MM.1S (cell line): ENCODE results near the gene CABP7.
A peak's percentile ranks its signal among the peaks of the same experiment; 100 is the strongest.

Experiments used
- DNase-seq: peaks from one replicate; pipeline ENCODE4 v3.0.0-alpha.2; 2015
- H2AFZ ChIP-seq: fragments of 300-600 bp; sonication (generic); 2 replicates; pipeline ENCODE4 v1.6.0; 2016; ENCODE audit warnings: antibody characterized with exemption, low read length
- H3F3A ChIP-seq: fragments of 300-600 bp; sonication (generic); 2 replicates; pipeline ENCODE4 v1.6.1; 2016; ENCODE audit warnings: mild to moderate bottlenecking, antibody characterized with exemption, low read length, moderate library complexity, mixed read lengths; ENCODE audit not compliant: insufficient read depth
- H3K27ac ChIP-seq: fragments of 300-600 bp; sonication (generic); 2 replicates; pipeline ENCODE4 v1.5.1; 2016; ENCODE audit warnings: mild to moderate bottlenecking, low read length
- H3K27me3 ChIP-seq: fragments of 300-600 bp; sonication (generic); replicated peaks from 2 replicates; pipeline ENCODE4 v1.6.0; 2016; ENCODE audit warnings: low read length; ENCODE audit not compliant: insufficient read depth
- H3K36me3 ChIP-seq: fragments of 300-600 bp; sonication (generic); replicated peaks from 2 replicates; pipeline ENCODE4 v1.6.1; 2016; ENCODE audit warnings: mild to moderate bottlenecking, low read length, mixed read lengths; ENCODE audit not compliant: insufficient read depth
- H3K4me1 ChIP-seq: fragments of 300-600 bp; sonication (generic); 2 replicates; pipeline ENCODE4 v1.6.1; 2016; ENCODE audit warnings: low read length, mixed read lengths
- H3K4me2 ChIP-seq: fragments of 300-600 bp; sonication (generic); 2 replicates; pipeline ENCODE4 v1.6.0; 2016; ENCODE audit warnings: low read depth, low read length
- H3K4me3 ChIP-seq: fragments of 300-600 bp; sonication (generic); 2 replicates; pipeline ENCODE4 v1.5.1; 2016; ENCODE audit warnings: low read length, mixed read lengths
- H3K79me2 ChIP-seq: fragments of 300-600 bp; sonication (generic); 2 replicates; pipeline ENCODE4 v1.6.1; 2016; ENCODE audit warnings: mixed run types, low read length, mixed read lengths
- H3K9ac ChIP-seq: fragments of 300-600 bp; sonication (generic); 2 replicates; pipeline ENCODE4 v1.6.1; 2016; ENCODE audit warnings: low read length, mixed read lengths
- H3K9me2 ChIP-seq: fragments of 300-600 bp; sonication (generic); replicated peaks from 2 replicates; pipeline ENCODE4 v1.6.1; 2016; ENCODE audit warnings: mild to moderate bottlenecking, low read length, mixed read lengths; ENCODE audit not compliant: insufficient read depth
- H3K9me3 ChIP-seq: fragments of 300-600 bp; sonication (generic); replicated peaks from 2 replicates; pipeline ENCODE4 v1.6.1; 2016; ENCODE audit warnings: mild to moderate bottlenecking, low read length, mixed read lengths; ENCODE audit not compliant: insufficient read depth
- H4K20me1 ChIP-seq: fragments of 300-600 bp; sonication (generic); 2 replicates; pipeline ENCODE4 v1.6.1; 2016; ENCODE audit warnings: mild to moderate bottlenecking, low read length, moderate library complexity, mixed read lengths; ENCODE audit not compliant: insufficient read depth
- EZH2 ChIP-seq: fragments of 300-600 bp; sonication (generic); optimal IDR thresholded peaks from 2 replicates; pipeline ENCODE3; 2017; ENCODE audit warnings: low read depth, mild to moderate bottlenecking, antibody characterized with exemption, low read length, mixed read lengths
- EZH2phosphoT487 ChIP-seq: fragments of 300-600 bp; sonication (generic); IDR thresholded peaks from 2 replicates; pipeline ENCODE4 v1.6.1; 2018; ENCODE audit warnings: antibody characterized with exemption, low read length
- TF ChIP-seq, protein P1 (sequence below): fragments of 300-600 bp; sonication (generic); IDR thresholded peaks from 2 replicates; pipeline ENCODE4 v1.5.1; 2016; ENCODE audit warnings: antibody characterized with exemption, low read length, mixed read lengths

The CABP7 gene

DNA sequence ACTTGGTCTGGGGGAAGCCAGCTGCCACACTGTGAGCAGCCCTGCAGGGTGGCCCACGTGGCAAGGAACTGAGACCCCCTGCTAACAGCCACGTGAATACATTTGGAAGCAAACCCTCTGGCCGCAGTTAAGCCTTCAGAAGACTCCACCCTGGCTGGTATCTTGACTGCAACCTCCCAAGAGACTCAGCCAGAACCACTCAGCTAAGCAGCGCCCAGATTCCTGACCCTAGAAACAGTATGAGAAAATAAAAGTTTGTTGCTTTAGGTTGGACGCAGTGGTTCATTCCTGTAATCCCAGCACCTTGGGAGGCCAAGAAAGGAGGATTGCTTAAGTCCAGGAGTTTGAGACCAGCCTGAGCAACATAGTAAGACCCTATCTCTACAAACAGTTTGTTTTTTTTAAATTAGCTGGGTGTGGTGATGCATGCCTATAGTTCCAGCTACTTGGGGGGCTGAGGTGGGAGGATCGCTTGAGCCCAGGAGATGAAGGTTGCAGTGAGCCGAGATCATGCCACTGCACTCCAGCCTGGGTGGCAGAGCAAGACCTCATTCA lies 38.3 kb downstream of the CABP7 start:
- H4K20me1 ChIP-seq, result no peaks in the 10 kb centered on the region
- H3K9me2 ChIP-seq, result no peaks in the 10 kb centered on the region
- no peak for TF ChIP-seq EZH2
- no peak overlapping the region for H3K27ac ChIP-seq
- H3K9ac ChIP-seq, result no peak overlapping the region
- no peaks in the 10 kb centered on the region for H3K79me2 ChIP-seq
- no peaks in the 10 kb centered on the region for H3K36me3 ChIP-seq
- no peaks in the 10 kb centered on the region for H3F3A ChIP-seq
- H3K4me2 ChIP-seq, result no peak overlapping the region
- no peaks in the 10 kb centered on the region for H3K27me3 ChIP-seq
- no peak overlapping the region for H3K4me3 ChIP-seq
- DNase-seq, result no peak
- no peaks in the 10 kb centered on the region for H3K9me3 ChIP-seq
- no peaks in the 10 kb centered on the region for H3K4me1 ChIP-seq
- H2AFZ ChIP-seq, result no peak overlapping the region

DNA sequence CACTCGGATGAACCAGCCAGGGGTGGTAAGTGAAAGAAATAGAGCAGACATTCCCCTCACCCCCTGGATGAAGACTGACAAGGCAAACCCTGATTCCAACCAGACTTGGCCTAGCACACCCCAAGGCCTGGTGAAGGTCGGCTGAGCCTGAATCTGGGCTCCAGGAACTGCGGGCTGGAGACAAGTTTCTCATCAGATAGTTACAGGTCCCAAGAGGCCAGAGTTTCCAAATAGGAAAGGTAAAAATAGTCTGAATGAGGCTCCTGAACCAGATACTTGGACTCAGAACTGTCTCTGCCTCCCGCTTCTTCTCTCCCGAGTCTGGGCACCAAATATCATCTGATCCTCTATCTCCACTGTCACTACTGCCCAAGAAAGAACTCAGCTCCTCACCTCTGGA lies 39.2 kb downstream of the CABP7 start:
- H3K9me2 ChIP-seq, result no peaks in the 10 kb centered on the region
- no peaks in the 10 kb centered on the region for H3K27me3 ChIP-seq
- no peak overlapping the region for H3K9ac ChIP-seq
- H3F3A ChIP-seq, result no peaks in the 10 kb centered on the region
- no peaks in the 10 kb centered on the region for H3K79me2 ChIP-seq
- H3K36me3 ChIP-seq, result no peaks in the 10 kb centered on the region
- H3K4me2 ChIP-seq, result no peak overlapping the region
- TF ChIP-seq, protein P1, sequence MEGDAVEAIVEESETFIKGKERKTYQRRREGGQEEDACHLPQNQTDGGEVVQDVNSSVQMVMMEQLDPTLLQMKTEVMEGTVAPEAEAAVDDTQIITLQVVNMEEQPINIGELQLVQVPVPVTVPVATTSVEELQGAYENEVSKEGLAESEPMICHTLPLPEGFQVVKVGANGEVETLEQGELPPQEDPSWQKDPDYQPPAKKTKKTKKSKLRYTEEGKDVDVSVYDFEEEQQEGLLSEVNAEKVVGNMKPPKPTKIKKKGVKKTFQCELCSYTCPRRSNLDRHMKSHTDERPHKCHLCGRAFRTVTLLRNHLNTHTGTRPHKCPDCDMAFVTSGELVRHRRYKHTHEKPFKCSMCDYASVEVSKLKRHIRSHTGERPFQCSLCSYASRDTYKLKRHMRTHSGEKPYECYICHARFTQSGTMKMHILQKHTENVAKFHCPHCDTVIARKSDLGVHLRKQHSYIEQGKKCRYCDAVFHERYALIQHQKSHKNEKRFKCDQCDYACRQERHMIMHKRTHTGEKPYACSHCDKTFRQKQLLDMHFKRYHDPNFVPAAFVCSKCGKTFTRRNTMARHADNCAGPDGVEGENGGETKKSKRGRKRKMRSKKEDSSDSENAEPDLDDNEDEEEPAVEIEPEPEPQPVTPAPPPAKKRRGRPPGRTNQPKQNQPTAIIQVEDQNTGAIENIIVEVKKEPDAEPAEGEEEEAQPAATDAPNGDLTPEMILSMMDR, result no peak
- TF ChIP-seq EZH2phosphoT487 (no peak), EZH2 (no peak)
- H2AFZ ChIP-seq, result no peak overlapping the region
- H3K27ac ChIP-seq, result no peak overlapping the region
- H4K20me1 ChIP-seq, result no peaks in the 10 kb centered on the region
- no peak overlapping the region for H3K4me3 ChIP-seq
- H3K4me1 ChIP-seq, result no peaks in the 10 kb centered on the region
- H3K9me3 ChIP-seq, result no peaks in the 10 kb centered on the region
- DNase-seq, result no peak

DNA sequence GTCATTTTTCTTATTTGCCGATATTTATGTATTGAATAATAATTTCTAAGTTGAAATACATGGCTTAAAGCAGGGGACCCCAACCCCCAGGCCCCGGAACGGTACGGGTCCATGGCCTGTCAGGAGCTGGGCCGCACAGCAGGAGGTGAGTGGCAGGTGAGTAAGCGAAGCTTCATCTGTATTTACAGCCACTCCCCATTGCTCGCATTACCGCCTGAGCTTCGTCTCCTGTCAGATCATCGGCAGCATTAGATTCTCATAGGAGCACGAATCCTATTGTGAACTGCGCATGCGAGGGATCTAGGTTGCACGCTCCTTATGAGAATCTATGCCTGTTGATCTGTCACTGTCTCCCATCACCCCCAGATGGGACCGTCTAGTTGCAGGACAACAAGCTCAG lies 42.5 kb downstream of the CABP7 start:
- Histone ChIP-seq H3F3A (no peaks in the 10 kb centered on the region), H2AFZ (no peak overlapping the region), H3K4me3 (no peak overlapping the region), H4K20me1 (no peaks in the 10 kb centered on the region), H3K27ac (no peak overlapping the region), H3K27me3 (no peaks in the 10 kb centered on the region), H3K9ac (no peak overlapping the region), H3K4me1 (no peaks in the 10 kb centered on the region), H3K9me3 (no peaks in the 10 kb centered on the region), H3K79me2 (peaks cover 11% of the 10 kb centered on the region), H3K9me2 (no peaks in the 10 kb centered on the region), H3K36me3 (no peaks in the 10 kb centered on the region), H3K4me2 (no peak overlapping the region)
- TF ChIP-seq EZH2 (no peak), EZH2phosphoT487 (no peak)
- TF ChIP-seq, protein P1, result no peak
- DNase-seq, result no peak

DNA sequence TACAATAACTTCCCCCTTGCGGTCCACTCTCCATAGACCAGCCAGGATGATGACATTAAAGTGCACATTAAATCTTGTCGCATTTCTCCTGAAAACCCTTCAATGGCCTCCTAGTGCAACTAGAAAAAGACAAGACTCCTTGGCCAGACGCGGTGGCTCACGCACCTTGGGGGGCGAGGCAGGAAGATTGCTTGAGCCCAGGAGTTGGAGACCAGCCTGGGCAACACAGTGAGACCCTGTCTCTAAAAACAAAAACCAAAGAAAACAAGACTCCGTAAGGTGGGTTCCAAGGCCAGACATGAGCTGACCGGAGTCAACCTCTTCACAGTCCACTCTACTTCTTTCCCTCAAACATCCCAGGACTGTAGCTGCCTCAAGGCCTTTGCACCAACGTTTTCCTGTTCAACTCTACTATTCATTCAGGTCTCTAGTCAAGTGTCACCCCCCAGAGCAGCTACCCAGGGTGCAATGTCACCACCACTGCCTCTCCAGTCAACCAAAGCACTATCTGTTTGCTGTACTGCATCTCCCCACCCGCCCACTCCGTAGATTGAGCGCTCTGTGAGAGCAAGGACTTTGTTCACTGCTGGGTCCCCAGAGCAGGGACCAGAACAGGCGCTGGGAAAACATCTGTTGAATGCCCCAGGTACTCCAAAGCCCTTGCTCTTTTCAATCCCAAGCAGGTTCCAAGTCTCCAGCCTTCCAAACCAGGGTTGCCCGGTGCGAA lies 46.3 kb downstream of the CABP7 start:
- no peaks in the 10 kb centered on the region for H3K9me2 ChIP-seq
- H2AFZ ChIP-seq, result peak overlapping the region; percentile 100

More for the DNA sequence above, 46.3 kb downstream of the CABP7 start:
- Histone ChIP-seq H3K9me3 (no peaks in the 10 kb centered on the region), H3K79me2 (peaks cover 38% of the 10 kb centered on the region), H4K20me1 (no peaks in the 10 kb centered on the region), H3K4me2 (peak overlapping the region; percentile 81), H3K4me3 (peak overlapping the region; percentile 100), H3K36me3 (0 out of 2 replicates have a peak, but pooled peaks cover 5% of the 10 kb centered on the region), H3K27ac (peak overlapping the region; percentile 0; the same call in 1 of the 2 replicates), H3K27me3 (no peaks in the 10 kb centered on the region), H3K9ac (peak overlapping the region; percentile 92), H3K4me1 (no peaks in the 10 kb centered on the region), H3F3A (no peaks in the 10 kb centered on the region)
- no peak for DNase-seq
- no peak for TF ChIP-seq EZH2phosphoT487
- TF ChIP-seq EZH2, result no peak
- TF ChIP-seq, protein P1, result no peak
